Gastroesophageal sphincter (tissue), 3 donors: ENCODE measurements around the gene PHF11.

ENCODE experiments used
- CTCF ChIP-seq, 4 experiments: fragments of 200-600 bp in 2 of 4; fragments of 450-650 bp in 2 of 4; sonication (generic) in 1 of 4; IDR thresholded peaks; one replicate each; pipeline ENCODE4 v1.5.1; 2017 to 2019; ENCODE audit warnings: antibody characterized with exemption in 4 of 4, mild to moderate bottlenecking in 2 of 4, moderate library complexity in 2 of 4
- EP300 ChIP-seq: sonication (generic); formaldehyde crosslinking; IDR thresholded peaks from one replicate; pipeline ENCODE4 v1.6.1; 2017; ENCODE audit warnings: antibody characterized with exemption, mild to moderate bottlenecking
- POLR2A ChIP-seq, 2 donors: fragments of 450-650 bp; IDR thresholded peaks; one replicate each; pipeline ENCODE4 v1.6.1; 2017; ENCODE audit warnings: antibody characterized with exemption in 2 of 2, mild to moderate bottlenecking in 2 of 2, moderate library complexity in 1 of 2
- POLR2AphosphoS5 ChIP-seq: sonication (generic); formaldehyde crosslinking; IDR thresholded peaks from one replicate; pipeline ENCODE4 v1.6.1; 2017; ENCODE audit warnings: antibody characterized with exemption

DNA sequence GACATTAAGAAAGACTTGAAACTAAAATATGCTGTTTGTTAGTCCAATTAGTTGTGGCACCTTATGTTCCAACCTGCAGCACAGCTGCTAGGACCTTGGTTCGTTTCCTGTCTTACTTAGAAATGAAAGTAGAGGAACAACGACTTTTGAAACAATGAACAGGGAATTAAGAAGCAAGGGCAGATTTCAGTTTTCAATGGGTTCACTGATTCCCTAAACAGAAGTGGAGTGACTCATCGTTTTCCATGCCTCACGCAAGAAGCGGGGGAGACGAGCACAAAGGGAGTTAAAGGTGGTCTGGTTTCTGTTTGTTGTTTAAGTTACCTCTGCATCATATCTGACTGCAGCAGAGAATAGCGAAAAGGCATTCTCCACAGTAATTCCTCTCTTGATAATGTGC, 44.8 kb downstream of the PHF11 start:
- TF ChIP-seq CTCF (IDR thresholded peaks at IDR 0.05), result no peak
- no peak for TF ChIP-seq POLR2AphosphoS5
- no peak for TF ChIP-seq EP300
- no peak for TF ChIP-seq POLR2A (IDR thresholded peaks at IDR 0.05)
